ENCODE results near the gene GPHB5.

GRCh38 chr14:63267171-63267570 lies 51.6 kb downstream of the GPHB5 start:
- TF ChIP-seq CTCF (IDR thresholded peaks at IDR 0.05; ENCODE audit: low read depth, low read length, poor library complexity, severe bottlenecking) (no peak), EZH2phosphoT487 (IDR thresholded peaks at IDR 0.05; ENCODE audit: borderline replicate concordance, low read length) (no peak)

All from DOHH2 (cell line).